ENCODE measurements around the gene SLC22A23.

SLC22A23 gene

DNA sequence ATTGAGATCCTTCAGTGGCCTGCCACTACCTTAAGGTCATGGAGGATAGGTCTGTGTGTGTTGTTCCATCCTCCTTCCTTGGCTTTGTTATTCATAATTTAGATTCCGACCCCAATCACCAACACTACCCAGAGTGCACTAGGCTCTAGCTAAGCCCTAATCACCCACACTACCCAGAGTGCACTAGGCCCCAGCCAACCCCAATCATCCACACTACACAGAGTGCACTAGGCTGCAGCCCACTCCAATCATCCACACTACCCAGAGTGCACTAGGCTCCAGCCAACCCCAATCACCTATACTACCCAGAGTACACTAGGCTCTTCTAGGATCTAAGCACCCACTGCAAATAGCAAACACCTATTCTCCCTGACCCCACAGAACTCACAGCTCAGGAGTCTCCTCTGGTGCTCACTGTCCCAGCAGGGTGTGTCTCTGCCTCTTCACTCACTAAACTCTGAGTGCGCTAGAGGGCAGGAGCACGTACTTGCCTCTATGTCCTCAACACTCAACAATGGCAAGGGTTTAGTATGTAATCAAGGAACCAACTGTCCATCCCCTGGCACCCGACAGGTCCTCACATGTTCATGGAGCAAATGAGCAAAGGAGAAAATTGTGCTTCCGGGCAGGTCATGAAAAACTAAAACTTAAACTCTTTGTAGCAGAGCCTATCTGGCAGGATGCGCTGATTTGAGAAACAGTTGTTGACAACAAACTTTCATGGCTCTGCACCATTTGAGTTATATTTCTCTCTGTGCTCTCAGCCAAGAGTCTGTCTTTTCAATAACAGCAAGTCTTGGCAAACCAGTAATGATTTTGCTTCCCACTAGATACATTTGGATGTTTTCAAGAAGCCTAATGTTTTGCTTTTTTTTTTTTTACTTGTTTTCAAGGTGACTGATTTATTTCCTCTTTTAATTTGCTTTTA, 54.3 kb downstream of the SLC22A23 start:
- no peak for TF ChIP-seq JUND (IDR thresholded peaks at IDR 0.05; ENCODE audit: low read depth)
- in situ Hi-C loops (cut with HindIII; ENCODE audit: low pct_unique_long_range_greater_than_20kb, low sequenced_read_pairs): no loop called here
- no peak for DNase-seq (ENCODE audit: low read depth in 1 of 2, low spot score in 1 of 2)

DNA sequence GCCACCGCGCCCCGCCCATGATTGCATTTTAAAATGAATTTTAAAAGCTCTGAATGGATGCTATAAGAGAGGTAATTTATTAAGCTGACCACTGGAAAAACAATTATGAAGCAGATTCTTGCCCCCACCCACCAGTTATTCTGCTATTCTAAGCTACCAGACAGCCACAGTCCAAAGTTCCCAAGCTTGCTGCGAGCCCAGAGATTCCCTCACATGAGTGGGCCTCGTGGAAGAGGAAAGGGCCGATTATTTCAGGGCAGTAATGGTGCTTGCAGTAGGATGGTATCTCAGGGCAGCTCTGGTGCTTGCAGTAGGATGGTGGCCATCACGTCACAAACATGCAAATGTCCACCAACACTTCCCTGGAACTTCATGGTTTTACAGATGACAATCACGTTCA, 56.7 kb downstream of the SLC22A23 start:
- in situ Hi-C loops (cut with HindIII; ENCODE audit: low pct_unique_long_range_greater_than_20kb, low sequenced_read_pairs): no loop called here
- TF ChIP-seq JUND (IDR thresholded peaks at IDR 0.05; ENCODE audit: low read depth): no peak
- DNase-seq (ENCODE audit: low read depth in 1 of 2, low spot score in 1 of 2): no peak

GRCh38 chr6:3398755-3399696, 57.8 kb downstream of the SLC22A23 start:
- in situ Hi-C loops (cut with HindIII; ENCODE audit: low pct_unique_long_range_greater_than_20kb, low sequenced_read_pairs): no loop called here
- TF ChIP-seq JUND (IDR thresholded peaks at IDR 0.05; ENCODE audit: low read depth): no peak
- no peak for DNase-seq (ENCODE audit: low read depth in 1 of 2, low spot score in 1 of 2)

DNA sequence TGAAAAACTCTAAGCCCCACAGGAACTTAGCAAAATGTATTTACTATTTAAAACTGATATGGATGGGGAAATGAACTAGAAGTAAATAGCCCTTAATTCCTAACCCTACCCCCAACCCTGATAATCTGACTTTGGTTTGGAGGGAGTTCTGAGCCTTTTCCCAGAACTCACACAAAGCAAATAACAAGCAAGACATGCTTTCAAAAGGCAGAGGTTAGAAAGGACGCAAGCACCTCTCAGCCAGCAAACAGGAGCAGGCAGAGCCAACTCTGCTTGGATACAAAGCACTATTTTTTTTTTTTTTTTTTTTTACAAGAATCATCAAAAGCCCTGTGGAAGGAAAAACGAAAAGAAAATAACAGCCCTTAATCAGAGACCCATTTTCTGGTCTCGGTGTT, 58.7 kb downstream of the SLC22A23 start:
- no peak for TF ChIP-seq JUND (IDR thresholded peaks at IDR 0.05; ENCODE audit: low read depth)
- in situ Hi-C loops (cut with HindIII; ENCODE audit: low pct_unique_long_range_greater_than_20kb, low sequenced_read_pairs): no loop called here
- no peak for DNase-seq (ENCODE audit: low read depth in 1 of 2, low spot score in 1 of 2)

- no peak for TF ChIP-seq JUND (IDR thresholded peaks at IDR 0.05; ENCODE audit: low read depth)
- no peak for DNase-seq (ENCODE audit: low read depth in 1 of 2, low spot score in 1 of 2)
Measured at GRCh38 chr6:3397229-3398164, 59.4 kb downstream of the SLC22A23 start.

DNA sequence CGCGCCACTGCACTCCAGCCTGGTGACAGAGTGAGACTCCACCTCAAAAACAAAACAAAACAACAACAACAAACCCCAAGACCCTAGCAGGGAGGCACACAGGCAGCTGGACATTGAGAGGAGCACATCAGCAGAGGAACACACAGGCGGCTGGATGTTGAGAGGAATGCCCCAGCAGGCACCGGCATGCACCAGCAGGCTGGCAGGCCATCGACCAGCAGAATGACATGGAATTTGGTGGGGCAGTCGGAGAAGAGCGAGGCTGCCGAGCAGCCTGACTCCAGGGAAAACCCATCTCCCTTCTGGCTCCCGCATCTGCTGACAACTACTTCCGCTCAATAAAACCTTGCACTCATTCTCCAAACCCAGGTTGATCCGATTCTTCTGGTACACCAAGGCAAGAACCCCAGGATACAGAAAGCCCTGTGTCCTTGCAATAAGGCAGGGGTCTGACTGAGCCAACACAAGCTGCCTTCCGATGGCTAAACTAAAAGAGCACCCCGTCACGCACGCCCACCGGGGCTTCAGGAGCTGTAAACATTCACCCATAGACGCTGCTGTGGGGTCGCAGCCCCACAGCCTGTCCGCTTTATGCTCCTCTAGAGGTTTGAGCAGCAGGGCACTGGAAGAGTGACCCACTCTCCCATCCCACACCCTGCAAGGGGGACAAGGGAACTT, 60.2 kb downstream of the SLC22A23 start:
- DNase-seq (ENCODE audit: low read depth in 1 of 2, low spot score in 1 of 2): no peak
- in situ Hi-C loops (cut with HindIII; ENCODE audit: low pct_unique_long_range_greater_than_20kb, low sequenced_read_pairs): no loop called here
- no peak for TF ChIP-seq JUND (IDR thresholded peaks at IDR 0.05; ENCODE audit: low read depth)

More at GRCh38 chr6:3397229-3398164, 59.4 kb downstream of the SLC22A23 start:
- in situ Hi-C loops (cut with HindIII; ENCODE audit: low pct_unique_long_range_greater_than_20kb, low sequenced_read_pairs): no loop called here

GRCh38 chr6:3394671-3395070, 62.2 kb downstream of the SLC22A23 start:
- no peak for TF ChIP-seq JUND (IDR thresholded peaks at IDR 0.05; ENCODE audit: low read depth)
- in situ Hi-C loops (cut with HindIII; ENCODE audit: low pct_unique_long_range_greater_than_20kb, low sequenced_read_pairs): no loop called here
- no peak for DNase-seq (ENCODE audit: low read depth in 1 of 2, low spot score in 1 of 2)

DNA sequence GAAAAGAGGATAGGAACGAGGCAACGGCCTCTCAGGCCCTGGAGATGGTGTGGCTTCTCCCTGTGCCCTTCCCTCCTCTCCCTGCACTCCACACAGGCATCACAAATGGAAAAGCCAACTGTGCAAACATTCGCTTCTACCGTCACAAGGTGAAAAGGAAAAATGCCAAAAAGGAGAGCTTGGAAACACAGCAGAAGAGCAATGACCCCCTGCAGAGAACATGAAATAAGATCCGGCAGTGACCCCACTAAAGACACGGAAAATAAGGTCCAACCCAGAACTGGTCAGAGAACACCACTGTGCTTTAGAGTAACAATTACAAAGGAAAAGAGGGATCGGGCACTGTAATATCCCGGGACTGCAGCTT, 63.0 kb downstream of the SLC22A23 start:
- TF ChIP-seq JUND (IDR thresholded peaks at IDR 0.05; ENCODE audit: low read depth): no peak
- in situ Hi-C loops (cut with HindIII; ENCODE audit: low pct_unique_long_range_greater_than_20kb, low sequenced_read_pairs): no loop called here
- DNase-seq (ENCODE audit: low read depth in 1 of 2, low spot score in 1 of 2): no peak

DNA sequence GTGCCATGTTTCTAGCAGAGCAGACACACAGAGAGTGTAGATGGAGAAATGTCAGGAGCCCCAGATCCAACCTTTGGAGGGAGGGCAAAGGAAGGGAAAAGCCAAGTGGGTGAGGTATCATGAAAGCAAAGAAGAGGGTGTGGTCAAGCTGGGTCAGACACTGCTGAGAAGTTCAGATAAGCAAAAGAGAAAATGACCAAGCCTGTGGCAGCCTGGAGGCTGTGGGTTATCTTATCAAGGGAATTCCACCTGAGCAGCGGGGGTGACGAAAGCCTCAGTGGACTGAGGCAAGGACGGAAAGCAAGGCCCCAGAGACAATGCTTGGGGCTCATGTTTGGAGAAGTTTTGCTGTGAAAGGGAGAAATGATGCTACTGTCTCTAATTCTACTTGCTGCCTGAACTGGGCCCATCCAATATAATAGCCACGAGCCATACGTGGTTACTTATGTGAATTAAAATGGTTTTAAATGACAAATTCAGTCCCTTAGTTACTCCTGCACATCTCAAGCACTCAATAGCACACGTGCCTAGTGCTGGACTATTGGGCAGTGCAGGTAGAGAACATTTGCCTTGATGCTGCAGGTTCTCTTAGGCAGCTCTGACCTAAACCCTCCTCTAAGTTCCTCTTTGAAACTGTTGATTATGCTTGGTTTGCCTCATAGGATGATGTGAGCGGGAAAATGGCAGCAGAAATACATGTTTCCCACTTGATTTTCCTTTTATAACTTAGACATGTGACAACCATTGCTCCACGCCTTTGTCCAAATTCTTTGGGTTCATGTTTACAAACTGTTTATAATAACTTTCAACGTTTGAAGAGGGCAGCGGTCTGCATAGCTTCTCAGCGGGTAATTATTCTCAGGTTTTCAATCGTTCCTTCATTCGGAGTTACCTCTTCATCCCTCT, 63.7 kb downstream of the SLC22A23 start:
- no peak for TF ChIP-seq JUND (IDR thresholded peaks at IDR 0.05; ENCODE audit: low read depth)
- no peak for DNase-seq (ENCODE audit: low read depth in 1 of 2, low spot score in 1 of 2)
- in situ Hi-C loops (cut with HindIII; ENCODE audit: low pct_unique_long_range_greater_than_20kb, low sequenced_read_pairs): no loop called here

DNA sequence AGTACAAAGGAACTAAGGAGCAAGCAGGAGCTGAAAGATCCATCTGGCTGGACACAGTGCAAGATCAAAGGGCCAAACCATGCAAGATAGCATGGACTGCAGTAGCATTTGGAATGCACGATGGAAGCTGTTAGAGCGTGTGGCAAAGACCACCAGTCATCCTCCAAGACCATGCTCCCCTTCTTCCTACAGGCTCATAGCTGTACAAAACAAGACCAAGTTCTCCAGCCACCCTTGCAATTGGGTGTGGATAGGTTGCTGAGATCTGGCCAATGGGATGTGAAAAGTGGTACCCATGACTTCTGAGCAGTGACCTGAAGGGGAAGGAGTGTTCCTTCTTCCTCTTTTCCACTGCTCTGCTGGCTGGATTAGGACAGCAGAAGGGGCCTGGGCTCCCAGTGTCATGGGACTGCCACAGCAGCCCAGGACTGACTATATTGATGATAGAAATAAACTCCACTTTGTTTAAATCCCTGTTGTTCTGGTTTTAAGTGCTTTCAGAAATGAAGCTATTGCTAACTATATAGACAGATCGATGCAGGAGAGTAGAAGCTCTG, 64.9 kb downstream of the SLC22A23 start:
- in situ Hi-C loops (cut with HindIII; ENCODE audit: low pct_unique_long_range_greater_than_20kb, low sequenced_read_pairs): no loop called here
- no peak for TF ChIP-seq JUND (IDR thresholded peaks at IDR 0.05; ENCODE audit: low read depth)
- DNase-seq (ENCODE audit: low read depth in 1 of 2, low spot score in 1 of 2): no peak

Measured in T47D (cell line).